HT1080 (cell line): ENCODE data around the gene MAP4. TPM values are rescaled to one million over a fixed set of nuclear protein-coding genes. Genes with fewer than 3 reads are reported as not detected.
A peak's percentile ranks its signal among the peaks of the same experiment; 100 is the strongest.

Experiments used
- DNase-seq: peaks from one replicate; pipeline ENCODE4 v3.0.0-alpha.2; 2015; ENCODE audit warnings: low read depth
- total RNA-seq: library from RNA; depleted of rRNA; stranded (reverse); fragments of >200 nt; shearing (Covaris generic); gene quantifications from 2 replicates; pipeline ENCODE4 v1.2.3, GENCODE V29; 2014

Gene MAP4
- total RNA-seq, 1 experiment from 2014 or later, result 60.0 TPM

DNA sequence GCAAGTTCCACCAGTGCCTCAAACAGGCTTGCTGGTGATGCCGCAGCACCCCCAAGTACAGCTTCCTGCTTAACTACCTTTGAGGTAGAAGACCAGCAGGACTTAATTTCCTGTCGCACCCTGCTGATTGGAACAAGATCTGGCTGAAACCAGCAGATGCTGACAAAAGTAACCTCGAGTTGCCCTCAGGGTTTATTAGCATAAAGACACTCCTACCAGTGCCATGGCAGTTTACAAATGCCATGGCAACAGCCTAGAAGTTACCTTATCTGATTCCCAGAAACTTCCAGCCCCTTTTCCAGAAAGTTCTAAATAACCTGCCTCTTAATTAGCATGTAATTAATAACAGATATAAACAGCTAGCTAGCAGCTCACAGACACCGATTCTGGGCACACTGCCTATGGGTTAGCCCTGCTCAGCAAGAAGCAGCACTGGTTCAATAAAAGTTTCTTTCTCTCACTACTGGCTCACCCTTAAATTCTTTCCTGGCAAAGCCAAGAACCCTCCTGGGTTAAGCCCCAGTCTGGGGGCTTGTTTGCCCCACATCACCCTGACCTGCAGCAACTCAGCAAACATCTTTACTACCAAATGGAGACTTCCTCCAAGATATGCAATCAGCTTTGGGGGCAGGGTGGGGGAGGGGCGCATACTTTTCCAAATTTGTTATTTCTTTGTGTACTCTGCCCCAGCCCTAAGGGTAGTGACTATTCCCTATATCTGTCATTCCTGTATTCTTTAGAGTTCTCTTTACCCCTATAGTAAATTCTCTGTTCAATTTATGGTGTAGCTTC lies 54.2 kb downstream of the MAP4 start:
- no peak for DNase-seq

DNA sequence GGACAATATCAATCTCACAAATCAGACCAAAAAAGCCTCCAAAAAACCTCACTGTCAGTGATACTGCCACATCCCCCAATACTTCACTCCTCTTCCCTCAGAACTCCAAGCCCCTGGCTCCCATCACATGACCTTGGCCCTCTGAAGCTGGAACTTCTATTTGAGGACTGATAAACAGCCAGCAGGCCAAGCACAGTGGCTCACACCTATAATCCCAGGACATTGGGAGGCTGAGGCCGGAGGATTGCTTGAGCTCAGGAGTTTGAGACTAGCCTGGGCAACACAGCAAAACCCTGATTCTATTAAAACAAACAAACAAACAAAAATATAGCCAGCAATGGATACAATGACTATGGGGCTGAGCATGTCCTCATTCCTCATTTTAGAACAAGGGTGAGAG lies 55.2 kb downstream of the MAP4 start:
- DNase-seq, result no peak

DNA sequence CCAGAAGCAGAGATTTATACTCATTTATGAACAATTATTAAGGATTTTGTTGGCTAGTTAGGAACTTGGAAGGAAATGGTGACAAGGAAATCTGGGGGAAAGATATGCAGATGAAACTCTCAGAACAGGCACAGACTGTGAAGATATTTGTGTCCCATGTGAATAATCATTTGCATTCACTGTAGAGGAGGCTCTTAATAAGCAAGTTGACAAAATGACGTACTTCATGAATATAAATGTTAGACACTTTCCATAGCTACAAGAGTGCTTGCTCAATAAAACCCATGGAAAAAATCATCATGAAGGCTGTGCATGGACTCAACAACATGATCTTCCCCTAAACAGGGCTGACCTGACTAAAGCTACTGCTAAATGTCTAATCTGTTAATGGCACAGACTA lies 59.7 kb downstream of the MAP4 start:
- DNase-seq, result no peak

DNA sequence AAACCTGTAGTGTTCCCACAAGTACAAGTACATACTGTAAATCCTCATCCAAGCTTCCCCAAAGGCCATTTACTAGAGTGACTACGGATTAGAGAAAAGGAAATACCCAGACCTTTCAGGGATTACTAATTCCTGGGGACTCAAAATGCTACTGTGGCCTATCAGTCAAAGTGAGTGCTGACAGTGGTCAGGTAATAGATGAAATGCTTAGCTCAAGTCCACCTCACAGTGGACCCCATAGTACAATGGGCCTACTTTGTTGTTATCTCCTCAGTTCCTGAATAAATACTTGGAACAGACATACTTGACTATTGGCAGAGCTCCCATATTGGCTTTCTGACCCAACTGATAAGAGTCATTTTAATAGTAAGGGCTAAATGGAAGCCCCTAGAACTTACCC lies 61.6 kb downstream of the MAP4 start:
- no peak for DNase-seq

DNA sequence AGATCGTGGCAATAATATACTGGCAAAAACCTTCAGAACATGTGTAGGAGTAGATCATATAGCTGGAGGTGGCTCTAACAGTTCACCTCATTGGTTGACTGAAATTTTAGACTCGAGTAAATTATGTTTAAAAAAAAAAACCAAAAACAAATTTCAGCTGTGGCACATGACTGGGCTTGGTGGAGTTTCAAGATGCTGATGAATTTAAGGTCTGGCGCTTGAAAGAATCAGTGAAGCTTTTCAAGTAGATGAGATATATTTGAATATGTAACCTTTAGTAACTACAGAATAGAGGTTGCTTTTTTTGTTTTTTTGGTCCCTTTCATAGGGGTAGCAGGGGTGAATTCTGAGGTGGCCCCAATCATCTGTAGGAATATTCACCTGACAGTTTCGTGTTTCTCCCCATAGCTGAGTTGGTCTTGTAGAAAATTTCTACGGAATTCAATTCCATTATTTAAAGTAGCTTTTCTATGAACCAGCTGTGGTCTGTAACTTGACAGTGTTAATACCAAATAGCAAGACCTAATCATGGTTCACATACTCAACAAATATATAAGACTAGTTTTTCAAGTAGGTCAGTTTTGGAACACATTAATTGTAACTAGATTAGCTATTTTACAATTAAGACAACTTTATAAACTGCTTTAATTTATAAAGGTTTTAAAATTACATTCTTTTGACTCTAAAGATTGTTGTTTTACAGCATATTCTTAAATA lies 65.6 kb downstream of the MAP4 start:
- no peak for DNase-seq

DNA sequence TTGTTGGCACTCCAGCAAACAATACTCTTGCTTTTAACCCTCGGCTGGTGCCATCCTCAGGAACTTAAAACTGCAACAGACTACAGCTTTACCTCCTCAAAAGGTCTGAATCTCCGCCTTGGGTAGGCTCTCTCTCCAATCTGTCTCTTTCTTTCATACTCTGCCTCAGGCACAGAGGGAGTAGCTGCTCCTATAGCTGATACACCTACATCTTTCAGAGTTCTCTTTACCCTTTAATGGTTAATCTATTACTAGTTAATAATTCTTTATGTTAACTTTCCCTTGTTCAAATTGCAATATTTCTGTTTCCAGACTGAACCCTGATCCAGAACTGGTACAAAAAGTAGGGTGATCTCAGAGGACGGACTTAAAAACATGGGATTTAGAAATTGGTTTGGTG lies 66.2 kb downstream of the MAP4 start:
- DNase-seq, result no peak

DNA sequence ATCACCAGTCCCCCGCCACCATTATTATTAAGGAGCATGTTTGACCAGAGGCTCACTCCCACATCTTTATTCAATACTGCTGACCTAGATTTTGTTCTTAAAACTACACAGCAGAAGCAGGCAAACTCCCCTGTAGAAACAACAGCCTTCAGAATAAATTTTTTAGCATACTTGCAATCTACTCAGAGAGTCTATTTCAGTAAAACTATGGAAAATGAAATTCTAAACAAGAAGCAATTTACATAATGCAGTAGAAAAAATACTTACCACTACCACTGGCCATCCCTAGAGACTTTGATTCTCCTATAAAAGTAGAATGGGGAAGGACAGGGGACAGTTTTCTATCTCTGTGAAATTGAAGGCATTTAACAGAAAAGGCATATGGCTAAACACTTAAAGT lies 76.0 kb downstream of the MAP4 start:
- DNase-seq, result no peak

DNA sequence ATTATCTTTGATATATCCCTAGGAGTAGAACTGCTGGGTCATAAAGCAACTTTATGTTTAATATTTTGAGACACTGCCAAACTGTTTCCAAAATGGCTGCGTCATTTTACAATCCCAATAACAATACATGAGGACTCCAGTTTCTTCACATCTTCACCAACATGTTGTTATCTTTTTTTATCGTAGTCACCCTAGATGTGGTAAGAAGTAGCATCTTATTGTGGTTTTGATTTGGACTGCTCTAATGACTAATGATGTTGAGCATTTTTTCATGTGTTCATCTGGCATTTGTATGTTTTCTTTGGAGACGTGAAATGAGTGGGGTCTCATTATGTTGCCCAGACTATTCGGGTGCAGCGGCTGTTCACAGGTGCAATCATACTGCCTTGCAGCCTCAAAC lies 83.8 kb downstream of the MAP4 start:
- DNase-seq, result no peak

DNA sequence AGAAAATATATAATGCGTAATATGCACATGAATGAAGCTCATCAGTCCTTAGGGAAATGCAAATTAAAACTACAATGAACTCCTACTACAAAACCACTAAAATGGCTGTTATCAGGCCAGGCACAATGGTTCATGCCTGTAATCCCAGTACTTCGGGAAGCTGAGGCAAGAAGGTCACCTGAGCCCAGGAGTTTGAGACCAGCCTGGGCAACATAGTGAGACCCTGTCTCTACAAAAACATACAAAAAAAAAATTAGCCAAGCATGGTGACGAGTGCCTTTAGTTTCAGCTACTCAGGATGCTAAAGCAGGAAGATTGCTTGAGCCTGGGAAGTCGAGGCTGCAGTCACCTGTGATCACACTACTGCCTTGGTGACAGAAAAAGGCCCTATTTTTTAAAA lies 85.2 kb downstream of the MAP4 start:
- no peak for DNase-seq

DNA sequence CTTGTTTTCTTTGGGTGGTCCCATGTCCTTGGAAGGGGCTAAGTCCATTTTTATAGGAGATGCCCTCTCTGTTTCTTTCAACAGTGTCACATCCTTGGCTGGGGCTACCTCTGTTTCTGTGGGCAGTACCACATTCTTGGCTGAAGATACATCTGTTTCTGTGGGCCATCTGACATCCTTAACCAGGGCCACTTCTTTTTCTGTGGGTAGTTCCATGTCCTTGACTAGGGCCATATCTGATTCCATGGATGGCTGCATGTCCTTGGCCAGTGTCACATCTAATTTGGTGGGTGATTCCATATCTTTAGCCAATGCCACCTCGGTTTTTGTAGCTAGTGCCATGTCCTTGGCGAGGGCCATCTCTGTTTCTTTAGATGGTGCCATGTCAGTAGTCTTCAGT lies 99.5 kb downstream of the MAP4 start:
- DNase-seq, result no peak

DNA sequence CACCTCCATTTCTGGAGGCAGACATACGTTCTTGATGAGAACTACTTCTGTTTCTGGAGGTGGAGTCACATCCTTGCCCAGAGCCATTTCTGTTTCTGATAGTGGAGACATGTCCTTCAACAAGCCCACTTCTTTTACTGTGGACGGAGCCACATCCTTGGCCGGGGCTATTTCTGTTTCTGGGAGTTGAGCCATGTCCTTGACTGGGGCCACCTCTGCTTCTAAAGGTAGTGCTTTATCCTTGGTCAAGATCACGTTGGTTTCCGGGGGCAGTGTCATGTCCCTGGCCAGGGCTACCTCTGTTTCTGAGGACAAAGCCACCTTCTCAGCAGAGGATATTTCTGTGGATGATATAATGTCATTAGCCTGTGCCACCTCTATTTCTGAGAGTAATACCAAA lies 100.0 kb downstream of the MAP4 start:
- no peak for DNase-seq

DNA sequence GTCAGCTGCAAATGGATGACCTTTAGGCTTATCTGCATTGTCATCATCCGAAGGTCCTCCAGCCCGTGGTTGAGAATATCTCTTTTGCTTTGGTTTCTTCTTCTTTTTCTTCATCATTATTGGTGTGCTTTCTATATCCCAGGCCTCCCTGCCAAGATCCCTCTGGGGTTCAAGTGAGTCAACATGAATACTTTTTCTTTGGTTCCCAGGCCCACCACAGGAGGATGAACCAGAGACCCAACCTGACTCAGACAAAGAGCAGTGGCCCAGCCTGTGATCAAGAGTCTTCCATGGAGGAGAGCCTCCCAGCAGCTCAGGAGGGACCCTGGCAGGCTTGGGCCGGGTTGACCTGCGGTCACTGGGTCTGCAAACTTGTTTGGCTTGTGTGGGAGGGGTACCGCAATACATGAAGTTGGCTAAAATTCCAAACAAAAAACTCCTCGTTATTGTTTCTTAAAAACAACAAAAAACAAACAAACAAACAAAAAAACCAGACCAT lies 104.2 kb downstream of the MAP4 start:
- peak; percentile 58 for DNase-seq

DNA sequence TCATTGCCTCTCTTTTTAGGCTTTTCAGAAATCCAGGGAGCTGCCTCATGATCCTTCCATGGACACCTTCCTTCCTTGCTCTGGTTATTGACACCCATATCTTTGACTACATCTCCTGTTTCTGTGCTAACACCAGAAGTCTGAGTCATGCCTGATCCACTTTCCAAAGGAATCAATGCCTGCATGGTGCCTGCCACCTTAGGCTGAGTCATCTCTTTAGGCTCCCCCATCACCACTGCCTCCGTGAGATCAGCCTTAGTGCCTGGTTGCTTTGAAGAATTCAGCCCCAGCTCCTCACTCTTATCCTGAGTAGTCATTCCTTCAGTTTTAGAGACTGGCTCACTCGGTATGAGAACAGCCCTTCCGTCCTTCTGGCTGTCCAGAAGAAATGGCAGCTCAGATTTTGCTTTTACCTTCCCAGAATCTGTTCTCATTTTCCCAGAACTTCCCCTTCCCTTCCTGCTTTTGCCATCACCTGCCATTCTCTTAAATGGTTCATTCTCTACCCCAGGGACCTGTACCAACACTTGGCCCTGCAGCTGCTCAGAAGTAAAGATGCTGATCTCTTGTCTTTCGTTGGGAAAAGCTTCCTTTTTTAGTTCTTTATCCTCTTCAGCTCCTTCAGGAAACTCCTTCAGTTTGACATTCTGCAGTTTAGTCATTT lies 105.3 kb downstream of the MAP4 start:
- DNase-seq, result peak; percentile 96

DNA sequence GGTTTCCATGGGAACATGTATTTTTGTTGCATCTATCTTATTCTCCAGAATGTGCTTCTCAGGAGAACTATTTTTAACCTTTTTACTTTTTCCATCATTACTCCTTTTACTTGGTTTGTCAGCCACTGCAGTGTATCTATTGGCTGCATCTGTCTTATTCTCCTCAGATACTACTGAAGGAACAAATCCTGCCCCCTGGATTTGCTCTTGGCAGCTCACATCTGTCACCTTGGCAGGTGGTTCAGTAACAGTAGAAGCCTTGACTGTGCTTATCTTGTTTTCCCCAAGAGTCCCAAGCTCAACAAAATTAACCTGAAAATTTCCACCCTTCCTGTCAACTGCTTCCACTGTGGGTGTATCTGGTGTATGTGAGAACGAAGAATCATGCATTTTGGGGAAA lies 106.0 kb downstream of the MAP4 start:
- DNase-seq, result no peak

DNA sequence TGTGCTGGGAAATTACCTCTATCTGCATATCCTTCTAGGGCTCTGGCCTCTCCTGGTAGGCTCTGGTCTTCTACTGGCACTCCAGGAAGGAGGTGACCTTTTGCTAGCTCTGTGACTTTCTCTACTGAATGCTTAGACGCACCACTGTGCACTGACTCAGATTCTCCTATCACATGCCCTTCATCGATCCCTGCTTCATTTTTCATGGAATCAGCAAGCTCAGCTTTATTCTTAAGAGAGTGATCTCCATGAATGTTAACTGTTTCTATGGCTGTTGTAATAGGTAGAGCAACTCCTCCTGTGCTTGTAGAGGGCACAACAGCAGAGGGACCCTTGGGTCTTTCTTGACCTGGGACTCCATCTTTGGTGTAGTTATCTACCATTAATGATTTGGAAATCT lies 106.6 kb downstream of the MAP4 start:
- DNase-seq, result no peak

DNA sequence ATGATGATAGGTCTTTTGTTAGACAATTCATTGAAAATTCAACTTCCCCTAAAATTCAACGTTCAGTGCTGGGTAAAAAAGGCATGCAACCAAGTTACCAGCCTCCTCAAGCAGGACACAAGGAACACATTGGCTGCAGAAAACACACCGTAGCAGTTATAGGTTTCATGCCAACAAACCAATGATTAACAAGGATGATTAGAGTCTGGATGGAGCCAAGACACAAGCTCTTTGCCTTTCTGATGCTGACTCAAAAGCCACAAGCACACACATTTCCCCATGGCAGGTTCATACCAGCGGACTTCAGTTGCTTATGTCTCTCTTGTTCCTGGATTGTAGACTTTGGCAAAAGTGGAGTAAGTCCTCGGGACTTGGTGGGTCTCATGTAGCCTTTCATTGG lies 107.5 kb downstream of the MAP4 start:
- no peak for DNase-seq

DNA sequence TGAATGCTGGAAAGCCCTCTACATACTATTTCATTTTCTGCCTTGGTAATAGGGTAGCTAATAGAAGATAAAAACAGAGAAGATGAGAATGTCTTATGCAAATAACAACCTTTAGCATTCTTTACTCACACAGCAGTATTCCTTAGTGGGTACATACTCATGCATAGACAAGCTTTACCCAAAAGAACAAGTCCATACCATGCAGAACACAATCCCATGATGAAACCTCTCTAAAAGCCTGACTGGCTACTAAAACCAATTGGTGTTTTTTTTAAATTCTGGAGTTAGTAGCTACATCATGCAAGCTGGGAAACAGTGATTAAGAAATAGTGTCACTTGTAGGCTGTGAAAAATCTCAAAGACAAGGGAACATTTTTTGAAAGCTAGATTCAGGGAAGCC lies 108.4 kb downstream of the MAP4 start:
- DNase-seq, result no peak

DNA sequence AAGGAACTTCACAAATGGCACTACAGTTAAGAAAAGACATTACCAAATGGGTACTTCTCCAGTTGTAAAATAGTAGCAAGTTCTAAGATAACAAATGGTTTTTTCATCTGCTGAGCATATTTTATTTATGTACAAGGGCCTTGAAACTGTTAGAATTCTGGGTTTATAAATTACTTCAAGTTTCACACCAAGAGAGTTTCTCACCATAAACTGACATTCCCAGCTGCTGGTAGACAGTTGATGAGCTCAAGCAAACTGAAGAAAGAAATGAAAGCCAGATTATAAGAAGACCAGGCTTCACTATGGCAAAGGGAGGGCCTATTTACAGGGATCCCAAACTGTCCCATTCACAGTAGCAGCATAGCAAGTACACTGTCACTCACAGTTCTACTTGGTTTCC lies 113.5 kb downstream of the MAP4 start:
- DNase-seq, result no peak

DNA sequence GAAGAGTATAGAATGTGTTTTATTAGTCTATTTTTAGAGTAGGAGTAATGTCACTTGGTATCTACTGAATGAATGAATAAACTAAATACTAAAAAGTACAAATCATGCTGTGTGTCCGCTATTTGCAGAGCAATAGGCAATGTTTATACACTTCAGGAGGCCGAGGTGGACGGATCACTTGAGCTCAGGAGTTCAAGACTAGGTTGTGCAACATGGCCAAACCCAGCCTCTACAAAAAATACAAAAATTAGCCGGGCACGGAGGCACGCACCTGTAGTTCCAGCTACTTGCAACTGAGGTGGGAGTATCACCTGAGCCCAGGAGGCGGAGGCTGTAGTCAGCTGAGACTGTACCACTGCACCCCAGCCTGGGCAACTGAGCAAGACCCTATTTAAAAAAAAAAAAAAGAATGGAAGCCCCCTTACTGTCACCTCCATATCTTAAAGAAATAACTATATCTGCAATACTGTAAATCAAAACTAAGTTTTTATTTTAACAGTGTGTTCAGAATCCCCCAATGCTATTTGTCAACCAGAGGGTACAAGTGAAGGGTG lies 114.9 kb downstream of the MAP4 start:
- no peak for DNase-seq

DNA sequence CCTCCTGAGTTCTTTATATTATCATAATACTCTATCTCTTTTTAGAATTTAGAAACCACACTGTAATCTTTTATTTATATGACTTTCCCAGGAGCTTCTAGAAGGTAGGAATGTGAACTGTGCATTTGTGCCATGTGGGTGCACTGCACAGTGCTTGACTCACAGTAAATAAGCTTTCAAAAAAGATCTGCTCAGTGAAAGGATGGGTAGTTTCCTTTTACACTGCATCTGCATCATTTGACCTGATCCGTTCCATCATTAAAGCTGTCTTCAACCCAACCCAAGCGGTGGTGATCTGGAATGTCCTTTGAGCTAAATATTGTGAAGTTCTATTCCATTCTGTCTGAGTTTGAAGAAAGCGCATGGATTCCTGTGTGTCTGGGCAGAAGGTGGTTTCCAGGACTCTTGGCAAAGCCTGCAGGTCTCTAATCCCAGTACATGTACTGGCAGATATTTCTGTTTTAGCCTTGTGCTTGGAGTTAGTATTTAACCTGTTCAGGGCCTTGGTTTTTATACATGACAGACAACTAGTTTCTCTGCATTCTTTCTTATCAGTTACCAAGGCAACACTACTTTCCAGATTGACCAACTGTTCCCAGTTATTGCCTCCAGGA lies 116.6 kb downstream of the MAP4 start:
- DNase-seq, result no peak

DNA sequence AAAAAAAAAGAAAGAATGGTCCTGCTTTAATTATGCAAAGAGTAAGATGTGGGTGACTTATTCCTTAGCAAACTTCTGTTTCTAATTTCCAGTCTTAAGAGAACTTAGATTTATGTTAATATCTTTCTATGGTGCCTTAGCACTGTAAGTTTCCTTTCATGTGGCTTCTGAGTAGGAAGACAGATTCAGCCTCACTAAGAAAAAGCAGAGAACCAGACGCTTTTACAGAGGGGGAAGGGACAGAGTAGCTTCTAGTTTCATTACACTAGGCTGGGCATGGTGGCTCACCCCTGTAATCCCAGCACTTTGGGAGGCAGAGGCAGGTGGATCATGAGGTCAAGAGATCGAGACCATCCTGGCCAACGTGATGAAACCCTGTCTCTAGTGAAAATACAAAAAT lies 118.3 kb downstream of the MAP4 start:
- DNase-seq, result no peak

DNA sequence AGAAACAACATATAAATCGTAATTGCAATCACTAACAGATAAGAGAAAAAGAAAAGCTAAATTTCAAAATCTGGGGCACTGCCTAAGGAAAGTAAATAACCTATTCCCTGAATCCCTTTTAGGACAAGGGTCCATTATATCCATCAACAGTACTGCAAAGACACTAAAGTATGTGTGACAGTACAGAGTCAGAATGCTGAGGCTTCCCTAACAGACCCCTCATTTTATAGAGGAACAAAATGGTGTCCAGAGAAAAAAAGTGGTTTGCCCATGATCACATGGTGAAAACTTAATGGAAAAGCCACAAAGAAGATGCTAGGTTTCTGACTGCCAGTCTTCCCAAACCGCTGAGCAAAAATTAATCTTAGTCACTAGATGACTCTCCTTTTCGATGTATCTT lies 119.5 kb downstream of the MAP4 start:
- no peak for DNase-seq
